H9 (cell line): ENCODE results near the gene SPTBN4. TPM values are rescaled to one million over a fixed set of nuclear protein-coding genes. Genes with fewer than 3 reads are reported as not detected.

Experiments
- DNase-seq: peaks from one replicate; pipeline ENCODE4 v3.0.0-alpha.2; 2017
- H2AFZ ChIP-seq: one replicate; pipeline ENCODE4 v1.6.1; 2013; ENCODE audit warnings: mild to moderate bottlenecking, low read length, control low read depth, moderate library complexity
- H2AK5ac ChIP-seq: 2 replicates; pipeline ENCODE4 v1.6.1; 2013; ENCODE audit warnings: low read length, control low read depth, mixed read lengths; ENCODE audit not compliant: insufficient read length
- H2BK120ac ChIP-seq: one replicate; pipeline ENCODE4 v1.6.1; 2013; ENCODE audit warnings: low read depth, mild to moderate bottlenecking, low read length, control low read depth, inconsistent platforms; ENCODE audit not compliant: poor library complexity, severe bottlenecking
- H2BK12ac ChIP-seq: 2 replicates; pipeline ENCODE4 v1.6.1; 2013; ENCODE audit warnings: low read length, control low read depth, mixed read lengths, low read depth; ENCODE audit not compliant: insufficient read length
- H2BK15ac ChIP-seq: 2 replicates; pipeline ENCODE4 v1.6.1; 2013; ENCODE audit warnings: low read depth, low read length, control low read depth
- H2BK20ac ChIP-seq: one replicate; pipeline ENCODE4 v1.6.1; 2013; ENCODE audit warnings: low read depth, mild to moderate bottlenecking, low read length, control low read depth, inconsistent platforms; ENCODE audit not compliant: poor library complexity, severe bottlenecking
- H2BK5ac ChIP-seq: 2 replicates; pipeline ENCODE4 v1.6.1; 2013; ENCODE audit warnings: low read length, control low read depth, mixed read lengths; ENCODE audit not compliant: insufficient read length
- H3K14ac ChIP-seq: 2 replicates; pipeline ENCODE4 v1.6.1; 2013; ENCODE audit warnings: low read length, control low read depth; ENCODE audit not compliant: insufficient read depth
- H3K18ac ChIP-seq: 2 replicates; pipeline ENCODE4 v1.6.1; 2013; ENCODE audit warnings: low read depth, mild to moderate bottlenecking, mixed read lengths, low read length, control low read depth; ENCODE audit not compliant: insufficient read length
- H3K23ac ChIP-seq: 2 replicates; pipeline ENCODE4 v1.6.1; 2013; ENCODE audit warnings: low read length, control low read depth, mixed read lengths, low read depth; ENCODE audit not compliant: insufficient read length
- H3K23me2 ChIP-seq: 2 replicates; pipeline ENCODE4 v1.6.1; 2013; ENCODE audit warnings: low read depth, mild to moderate bottlenecking, mixed read lengths, low read length, control low read depth; ENCODE audit not compliant: insufficient read length, poor library complexity, severe bottlenecking
- H3K27ac ChIP-seq: 2 replicates; pipeline ENCODE4 v1.5.1; 2013; ENCODE audit warnings: low read length, control low read depth, mixed read lengths, low read depth; ENCODE audit not compliant: insufficient read length
- H3K27me3 ChIP-seq: 2 replicates; pipeline ENCODE4 v1.6.1; 2013; ENCODE audit warnings: low read length, control low read depth, inconsistent platforms; ENCODE audit not compliant: insufficient read depth
- H3K4ac ChIP-seq: 2 replicates; pipeline ENCODE4 v1.6.1; 2013; ENCODE audit warnings: low read depth, mild to moderate bottlenecking, control low read depth, inconsistent platforms, low read length, moderate library complexity
- H3K4me1 ChIP-seq: 2 replicates; pipeline ENCODE4 v1.6.1; 2013; ENCODE audit warnings: low read length, control low read depth, inconsistent platforms; ENCODE audit not compliant: insufficient read depth
- H3K4me2 ChIP-seq: 2 replicates; pipeline ENCODE4 v1.6.1; 2013; ENCODE audit warnings: low read length, control low read depth, mixed read lengths; ENCODE audit not compliant: insufficient read length, insufficient read depth
- H3K56ac ChIP-seq: 2 replicates; pipeline ENCODE4 v1.6.1; 2013; ENCODE audit warnings: low read depth, mild to moderate bottlenecking, mixed read lengths, low read length, control low read depth; ENCODE audit not compliant: insufficient read length
- H3K79me1 ChIP-seq: 2 replicates; pipeline ENCODE4 v1.6.1; 2013; ENCODE audit warnings: low read depth, mild to moderate bottlenecking, moderate library complexity, low read length, control low read depth, inconsistent platforms; ENCODE audit not compliant: insufficient read depth, poor library complexity, severe bottlenecking
- H3K79me2 ChIP-seq: 2 replicates; pipeline ENCODE4 v1.6.1; 2013; ENCODE audit warnings: low read length, control low read depth, inconsistent platforms; ENCODE audit not compliant: insufficient read depth
- H3K9ac ChIP-seq: 2 replicates; pipeline ENCODE4 v1.6.1; 2013; ENCODE audit warnings: low read length, control low read depth, mixed read lengths; ENCODE audit not compliant: insufficient read length; ENCODE audit errors: extremely low read depth
- H3K9me3 ChIP-seq: one replicate; pipeline ENCODE4 v1.6.1; 2013; ENCODE audit warnings: low read depth, low read length, inconsistent platforms; ENCODE audit not compliant: control insufficient read depth
- H3T11ph ChIP-seq: one replicate; pipeline ENCODE4 v1.6.1; 2013; ENCODE audit warnings: mild to moderate bottlenecking, low read length, control low read depth, inconsistent platforms
- H4K20me1 ChIP-seq: one replicate; pipeline ENCODE4 v1.6.1; 2013; ENCODE audit not compliant: control insufficient read depth, insufficient read length, insufficient read depth
- H4K5ac ChIP-seq: 2 replicates; pipeline ENCODE4 v1.6.1; 2013; ENCODE audit warnings: low read depth, mild to moderate bottlenecking, mixed read lengths, low read length, control low read depth; ENCODE audit not compliant: insufficient read length
- H4K8ac ChIP-seq: replicated peaks from 2 replicates; pipeline ENCODE4 v1.6.1; 2013; ENCODE audit warnings: low read length, control low read depth, mixed read lengths, low read depth; ENCODE audit not compliant: insufficient read length
- H4K91ac ChIP-seq: 2 replicates; pipeline ENCODE4 v1.6.1; 2013; ENCODE audit warnings: low read depth, mild to moderate bottlenecking, moderate library complexity, mixed read lengths, low read length, control low read depth; ENCODE audit not compliant: insufficient read length
- H3K27ac Mint-ChIP-seq, 3 experiments: 2 replicates in 2 of 3; 3 replicates in 1 of 3; pipeline ENCODE4 v1.8.0; 2020 to 2021; ENCODE audit warnings: mixed read lengths in 3 of 3, mild to moderate bottlenecking in 1 of 3, moderate library complexity in 1 of 3
- H3K27me3 Mint-ChIP-seq: 2 replicates; pipeline ENCODE4 v1.8.0; 2021; ENCODE audit warnings: low read depth, mild to moderate bottlenecking, moderate library complexity, mixed read lengths
- H3K36me3 Mint-ChIP-seq, 3 experiments: 2 replicates in 2 of 3; 3 replicates in 1 of 3; pipeline ENCODE4 v1.8.0; 2020 to 2021; ENCODE audit warnings: low read depth in 3 of 3, mixed read lengths in 3 of 3; ENCODE audit not compliant: insufficient read depth in 1 of 3
- H3K4me1 Mint-ChIP-seq, 2 experiments: 2 replicates each; pipeline ENCODE4 v1.8.0; 2020; ENCODE audit warnings: mixed read lengths in 2 of 2
- H3K4me3 Mint-ChIP-seq, 2 experiments: 2 replicates in 1 of 2; 3 replicates in 1 of 2; pipeline ENCODE4 v1.8.0; 2020 to 2021; ENCODE audit warnings: mild to moderate bottlenecking in 2 of 2, mixed read lengths in 2 of 2, moderate library complexity in 1 of 2
- H3K9me3 Mint-ChIP-seq, 2 experiments: 2 replicates in 1 of 2; 3 replicates in 1 of 2; pipeline ENCODE4 v1.8.0; 2020; ENCODE audit warnings: mild to moderate bottlenecking in 2 of 2, mixed read lengths in 2 of 2, moderate library complexity in 1 of 2
- CTCF ChIP-seq: fragments of 200-600 bp; sonication (generic); conservative IDR thresholded peaks from 3 replicates; pipeline ENCODE4 v1.8.0; 2021; ENCODE audit warnings: antibody characterized with exemption, mild to moderate bottlenecking
- WGBS: extraction: QIAGEN DNeasy Blood & Tissue Kit; methylation state at CpG from one replicate; pipeline ENCODE4 v1.1.7; 2013; ENCODE audit warnings: missing lambda C conversion rate, low lambda C conversion rate, mixed read lengths; ENCODE audit not compliant: insufficient read length; ENCODE audit errors: extremely low coverage; 5-methylcytosine and 5-hydroxymethylcytosine counted together
- total RNA-seq: library from RNA; stranded (reverse); gene quantifications from 2 replicates; pipeline ENCODE4 v1.2.1, GENCODE V29; 2021

Gene SPTBN4
- total RNA-seq, 1 experiment from 2014 or later, result 2.9 TPM

- Histone ChIP-seq H3K9ac (no peak overlapping the region), H3K79me2 (no peaks in the 10 kb centered on the region), H3K4me1 (peaks cover under 1% of the 10 kb centered on the region; the same call in 1 of the 2 replicates), H3K56ac (no peak overlapping the region), H3T11ph (no peak overlapping the region), H2BK15ac (no peak overlapping the region), H4K8ac (no peak overlapping the region), H2BK12ac (no peak overlapping the region), H4K5ac (no peak overlapping the region), H4K91ac (no peak overlapping the region), H2BK20ac (no peak overlapping the region), H2BK5ac (no peak overlapping the region), H3K4me2 (no peak overlapping the region), H2BK120ac (no peak overlapping the region), H3K27me3 (peaks cover 27% of the 10 kb centered on the region), H2AK5ac (no peak overlapping the region), H3K79me1 (no peaks in the 10 kb centered on the region), H3K14ac (no peak overlapping the region), H3K23me2 (peaks cover 4% of the 10 kb centered on the region), H3K18ac (no peak overlapping the region), H2AFZ (no peak overlapping the region), H3K9me3 (no peaks in the 10 kb centered on the region), H3K23ac (no peak overlapping the region), H4K20me1 (no peaks in the 10 kb centered on the region), H3K4ac (no peak overlapping the region), H3K27ac (no peak overlapping the region)
- Mint-ChIP-seq H3K9me3 (peaks cover 0 to 7% of the 10 kb centered on the region in 2 experiments; a peak in 1 of 5 replicates), H3K27ac (no peak overlapping the region), H3K4me1 (peaks cover 8 to 12% of the 10 kb centered on the region in 2 experiments), H3K36me3 (no peaks in the 10 kb centered on the region; a peak in 1 of 7 replicates), H3K4me3 (peak overlapping the region in 1 of 2 experiments; percentile 55; a peak in 1 of 5 replicates), H3K27me3 (peaks cover 78% of the 10 kb centered on the region)
- no CpG with 5 or more reads among the region's 14 CpGs for WGBS
- TF ChIP-seq CTCF, result no peak
- DNase-seq, result no peak
These were observed 99.2 kb downstream of the SPTBN4 start for GRCh38 chr19:40565910-40566495.
